Jurkat, Clone E6-1 (cell line): ENCODE data around the gene RASGEF1C.

Experiments used
- DNase-seq: peaks from one replicate; pipeline ENCODE4 v3.0.0-alpha.2; 2011; ENCODE audit warnings: low read depth, low spot score
- H3K4me3 ChIP-seq: 2 replicates; pipeline ENCODE4 v1.5.1; 2011; ENCODE audit warnings: mild to moderate bottlenecking, low read length, control low read depth, moderate library complexity

The RASGEF1C gene

DNA sequence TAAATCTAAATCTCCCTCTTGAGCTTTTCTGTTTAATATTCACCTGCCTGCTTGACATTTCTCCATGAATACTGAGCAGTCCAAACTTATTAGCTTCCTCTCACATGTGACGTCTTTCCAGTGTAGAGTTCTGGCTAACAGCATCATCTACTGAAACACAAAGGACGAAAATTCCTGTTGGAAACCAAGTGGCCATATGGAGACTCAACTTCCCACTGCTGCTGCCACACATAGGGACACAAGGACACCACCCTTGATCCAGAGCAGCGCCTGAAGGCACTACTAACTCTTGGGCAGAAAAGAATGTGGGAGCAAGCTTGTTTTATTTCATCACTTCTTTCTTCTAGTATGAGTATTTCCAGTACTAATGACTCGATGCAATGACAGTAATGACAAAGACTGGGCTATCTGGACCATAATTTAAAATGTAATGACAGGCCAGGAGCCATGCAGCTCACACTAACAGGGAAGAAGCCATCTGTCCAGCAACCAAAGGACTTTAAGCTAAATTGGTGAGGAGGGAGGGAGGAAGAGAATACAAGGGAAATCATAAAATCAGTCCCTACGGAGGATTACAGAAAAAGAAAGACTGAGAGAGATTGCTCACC, 156.7 kb downstream of the RASGEF1C start:
- DNase-seq = no peak

More for the DNA sequence above, 156.7 kb downstream of the RASGEF1C start:
- no peak overlapping the region for H3K4me3 ChIP-seq
